ENCODE measurements around the gene AOC3.
"Not testable (repeated sequence)": the region's sequence is repeated elsewhere in the genome, so short reads cannot be mapped to it uniquely, and the experiment has no call there.

Gene AOC3

GRCh38 chr17:42883802-42884558 is 33.0 kb downstream of the AOC3 start:
- no peaks in the 10 kb centered on the region for H3K27me3 Mint-ChIP-seq
- H3K4me3 Mint-ChIP-seq: no peak overlapping the region
- peaks cover 22% of the 10 kb centered on the region for H3K4me1 Mint-ChIP-seq (ENCODE audit: low read depth)
- H3K36me3 Mint-ChIP-seq (ENCODE audit: low read depth): no peaks in the 10 kb centered on the region
- no peaks in the 10 kb centered on the region for H3K9me3 Mint-ChIP-seq
- H3K27ac Mint-ChIP-seq: no peak overlapping the region
- intact Hi-C loops (cut with micrococcal nuclease): no loop called here

- intact Hi-C loops (cut with micrococcal nuclease); H3K36me3 Mint-ChIP-seq (ENCODE audit: low read depth); H3K27ac Mint-ChIP-seq; H3K9me3 Mint-ChIP-seq; H3K4me3 Mint-ChIP-seq; H3K27me3 Mint-ChIP-seq: not testable (repeated sequence)
- H3K4me1 Mint-ChIP-seq (ENCODE audit: low read depth): peaks cover 22% of the 10 kb centered on the region
Measured at GRCh38 chr17:42885806-42886205, 34.8 kb downstream of the AOC3 start.

- Mint-ChIP-seq H3K4me3 (no peak overlapping the region), H3K9me3 (no peaks in the 10 kb centered on the region), H3K36me3 (ENCODE audit: low read depth) (no peaks in the 10 kb centered on the region), H3K27me3 (no peaks in the 10 kb centered on the region), H3K27ac (peak overlapping the region; percentile 8), H3K4me1 (ENCODE audit: low read depth) (peaks cover 24% of the 10 kb centered on the region)
- intact Hi-C loops (cut with micrococcal nuclease): no loop called here
Measured at GRCh38 chr17:42886283-42887176, 35.5 kb downstream of the AOC3 start.

GRCh38 chr17:42889809-42890208 is 38.8 kb downstream of the AOC3 start:
- Mint-ChIP-seq H3K27ac (no peak overlapping the region), H3K36me3 (ENCODE audit: low read depth) (no peaks in the 10 kb centered on the region), H3K4me1 (ENCODE audit: low read depth) (peaks cover 48% of the 10 kb centered on the region), H3K27me3 (no peaks in the 10 kb centered on the region), H3K9me3 (no peaks in the 10 kb centered on the region), H3K4me3 (no peak overlapping the region)
- intact Hi-C loops (cut with micrococcal nuclease): no loop called here

- Mint-ChIP-seq H3K27ac (no peak overlapping the region), H3K27me3 (no peaks in the 10 kb centered on the region), H3K9me3 (no peaks in the 10 kb centered on the region), H3K4me3 (no peak overlapping the region), H3K36me3 (ENCODE audit: low read depth) (no peaks in the 10 kb centered on the region), H3K4me1 (ENCODE audit: low read depth) (peaks cover 38% of the 10 kb centered on the region)
- intact Hi-C loops (cut with micrococcal nuclease): no loop called here
Measured at GRCh38 chr17:42891539-42892152, 40.6 kb downstream of the AOC3 start.

GRCh38 chr17:42893359-42893758 is 42.4 kb downstream of the AOC3 start:
- H3K27ac Mint-ChIP-seq: no peak overlapping the region
- H3K9me3 Mint-ChIP-seq: no peaks in the 10 kb centered on the region
- peaks cover 33% of the 10 kb centered on the region for H3K4me1 Mint-ChIP-seq (ENCODE audit: low read depth)
- H3K27me3 Mint-ChIP-seq: no peaks in the 10 kb centered on the region
- intact Hi-C loops (cut with micrococcal nuclease): no loop called here
- H3K4me3 Mint-ChIP-seq: no peak overlapping the region
- H3K36me3 Mint-ChIP-seq (ENCODE audit: low read depth): no peaks in the 10 kb centered on the region

GRCh38 chr17:42894283-42895184 is 43.5 kb downstream of the AOC3 start:
- no peak overlapping the region for H3K4me3 Mint-ChIP-seq
- no peaks in the 10 kb centered on the region for H3K9me3 Mint-ChIP-seq
- H3K36me3 Mint-ChIP-seq (ENCODE audit: low read depth): no peaks in the 10 kb centered on the region
- H3K27me3 Mint-ChIP-seq: no peaks in the 10 kb centered on the region
- intact Hi-C loops (cut with micrococcal nuclease): no loop called here
- H3K27ac Mint-ChIP-seq: no peak overlapping the region
- peaks cover 33% of the 10 kb centered on the region for H3K4me1 Mint-ChIP-seq (ENCODE audit: low read depth)

- Mint-ChIP-seq H3K9me3 (no peaks in the 10 kb centered on the region), H3K4me3 (no peak overlapping the region), H3K27ac (no peak overlapping the region), H3K36me3 (ENCODE audit: low read depth) (no peaks in the 10 kb centered on the region), H3K27me3 (no peaks in the 10 kb centered on the region), H3K4me1 (ENCODE audit: low read depth) (peaks cover 33% of the 10 kb centered on the region)
- intact Hi-C loops (cut with micrococcal nuclease): no loop called here
Measured at GRCh38 chr17:42895185-42895555, 44.2 kb downstream of the AOC3 start.

GRCh38 chr17:42898147-42898811 is 47.3 kb downstream of the AOC3 start:
- peaks cover 3% of the 10 kb centered on the region for H3K27me3 Mint-ChIP-seq

GRCh38 chr17:42899981-42900380 is 49.0 kb downstream of the AOC3 start:
- H3K27ac Mint-ChIP-seq; H3K9me3 Mint-ChIP-seq; H3K4me1 Mint-ChIP-seq (ENCODE audit: low read depth); H3K4me3 Mint-ChIP-seq; H3K36me3 Mint-ChIP-seq (ENCODE audit: low read depth); H3K27me3 Mint-ChIP-seq; intact Hi-C loops (cut with micrococcal nuclease): not testable (repeated sequence)

More at GRCh38 chr17:42898147-42898811, 47.3 kb downstream of the AOC3 start:
- Mint-ChIP-seq H3K9me3 (no peaks in the 10 kb centered on the region), H3K27ac (no peak overlapping the region), H3K36me3 (ENCODE audit: low read depth) (no peaks in the 10 kb centered on the region), H3K4me3 (no peak overlapping the region), H3K4me1 (ENCODE audit: low read depth) (peaks cover 22% of the 10 kb centered on the region)
- intact Hi-C loops (cut with micrococcal nuclease): no loop called here

GRCh38 chr17:42900460-42901331 is 49.7 kb downstream of the AOC3 start, which contains the start of gene G6PC1:
Gene G6PC1, plus strand, starts transcription at chr17:42900799. Its CDS starts 78 bp downstream, at chr17:42900877.
- Mint-ChIP-seq H3K9me3 (no peaks in the 10 kb centered on the region), H3K4me3 (no peak within 1 kb of the TSS), H3K27ac (no peak within 1 kb of the TSS), H3K4me1 (ENCODE audit: low read depth) (no peaks in the 10 kb centered on the region), H3K36me3 (ENCODE audit: low read depth) (no peaks in the 10 kb centered on the region), H3K27me3 (peaks cover 3% of the 10 kb centered on the region)
- intact Hi-C loops (cut with micrococcal nuclease): no loop called here

- intact Hi-C loops (cut with micrococcal nuclease): no loop called here
- Mint-ChIP-seq H3K4me3 (no peak overlapping the region), H3K36me3 (ENCODE audit: low read depth) (no peaks in the 10 kb centered on the region), H3K27ac (no peak overlapping the region), H3K27me3 (peaks cover 5% of the 10 kb centered on the region), H3K4me1 (ENCODE audit: low read depth) (peaks cover 1% of the 10 kb centered on the region), H3K9me3 (no peaks in the 10 kb centered on the region)
Measured at GRCh38 chr17:42901535-42902229, 50.7 kb downstream of the AOC3 start.

Measured in dendritic cell treated with granulocyte-macrophage colony-stimulating factor and Interleukin-4, amounts not matched to agents 40 ng/mL and 50 ng/mL, for 4 days (primary cell).